ENCODE results near the gene APOM. TPM values are rescaled to one million over a fixed set of nuclear protein-coding genes. Genes with fewer than 3 reads are reported as not detected.
A peak's percentile ranks its signal among the peaks of the same experiment; 100 is the strongest.

The APOM gene
- total RNA-seq, 1 donor from 2014 or later: 1.8 TPM

GRCh38 chr6:31680226-31681134, 24.8 kb downstream of the APOM start, which contains the start of gene LY6G5C:
TSS of gene LY6G5C (minus strand) at chr6:31681067. CDS start at chr6:31680373, 694 bp downstream.
- no peaks in the 10 kb centered on the region for H3K36me3 ChIP-seq (ENCODE audit: control insufficient read depth, insufficient read depth, low read length)
- peak within 1 kb of the TSS; percentile 14 for H3K4me3 ChIP-seq (ENCODE audit: low read depth, low read length)
- no peaks in the 10 kb centered on the region for H3K27me3 ChIP-seq (ENCODE audit: control insufficient read depth, insufficient read depth, low read length)
- TF ChIP-seq CTCF (IDR thresholded peaks at IDR 0.05; ENCODE audit: insufficient read depth, low read length, poor library complexity, severe bottlenecking): peak; percentile 88
- peak; percentile 59 for DNase-seq (ENCODE audit: low read depth)

- no peak for TF ChIP-seq CTCF (IDR thresholded peaks at IDR 0.05; ENCODE audit: insufficient read depth, low read length, poor library complexity, severe bottlenecking)
- Histone ChIP-seq H3K36me3 (ENCODE audit: control insufficient read depth, insufficient read depth, low read length) (no peaks in the 10 kb centered on the region), H3K27me3 (ENCODE audit: control insufficient read depth, insufficient read depth, low read length) (no peaks in the 10 kb centered on the region), H3K4me3 (ENCODE audit: low read depth, low read length) (peak overlapping the region; percentile 14)
- peak; percentile 26 for DNase-seq (ENCODE audit: low read depth)
Measured at GRCh38 chr6:31681135-31681671, 25.5 kb downstream of the APOM start.

GRCh38 chr6:31683591-31683990, 27.9 kb downstream of the APOM start:
- no peak for DNase-seq (ENCODE audit: low read depth)
- Histone ChIP-seq H3K36me3 (ENCODE audit: control insufficient read depth, insufficient read depth, low read length) (no peaks in the 10 kb centered on the region), H3K27me3 (ENCODE audit: control insufficient read depth, insufficient read depth, low read length) (no peaks in the 10 kb centered on the region), H3K4me3 (ENCODE audit: low read depth, low read length) (no peak overlapping the region)
- no peak for TF ChIP-seq CTCF (IDR thresholded peaks at IDR 0.05; ENCODE audit: insufficient read depth, low read length, poor library complexity, severe bottlenecking)

GRCh38 chr6:31686483-31686882, 30.8 kb downstream of the APOM start:
- Histone ChIP-seq H3K4me3 (ENCODE audit: low read depth, low read length) (no peak overlapping the region), H3K36me3 (ENCODE audit: control insufficient read depth, insufficient read depth, low read length) (no peaks in the 10 kb centered on the region), H3K27me3 (ENCODE audit: control insufficient read depth, insufficient read depth, low read length) (no peaks in the 10 kb centered on the region)
- no peak for DNase-seq (ENCODE audit: low read depth)
- no peak for TF ChIP-seq CTCF (IDR thresholded peaks at IDR 0.05; ENCODE audit: insufficient read depth, low read length, poor library complexity, severe bottlenecking)

GRCh38 chr6:31687321-31687720, 31.6 kb downstream of the APOM start:
- no peak for DNase-seq (ENCODE audit: low read depth)
- TF ChIP-seq CTCF (IDR thresholded peaks at IDR 0.05; ENCODE audit: insufficient read depth, low read length, poor library complexity, severe bottlenecking): no peak
- H3K4me3 ChIP-seq (ENCODE audit: low read depth, low read length): no peak overlapping the region
- no peaks in the 10 kb centered on the region for H3K36me3 ChIP-seq (ENCODE audit: control insufficient read depth, insufficient read depth, low read length)
- H3K27me3 ChIP-seq (ENCODE audit: control insufficient read depth, insufficient read depth, low read length): no peaks in the 10 kb centered on the region
